ENCODE measurements around the gene PPP2R2B.

PPP2R2B gene

GRCh38 chr5:146820987-146821386 lies 57.6 kb downstream of the PPP2R2B start:
- ATAC-seq: no peak
- Mint-ChIP-seq H3K27ac (no peak overlapping the region), H3K4me1 (peaks cover 6% of the 10 kb centered on the region), H3K9me3 (no peaks in the 10 kb centered on the region), H3K4me3 (no peak overlapping the region), H3K36me3 (no peaks in the 10 kb centered on the region)
- DNase-seq (ENCODE audit: low spot score in 2 of 2): no peak

- Mint-ChIP-seq H3K9me3 (no peaks in the 10 kb centered on the region), H3K36me3 (no peaks in the 10 kb centered on the region), H3K4me1 (peaks cover 22% of the 10 kb centered on the region), H3K4me3 (no peak overlapping the region), H3K27ac (no peak overlapping the region)
- ATAC-seq: no peak
- no peak for DNase-seq (ENCODE audit: low spot score in 2 of 2)
Observed at GRCh38 chr5:146818822-146819221, 59.7 kb downstream of the PPP2R2B start.

GRCh38 chr5:146817973-146818372 lies 60.6 kb downstream of the PPP2R2B start:
- Mint-ChIP-seq H3K36me3 (no peaks in the 10 kb centered on the region), H3K27ac (no peak overlapping the region), H3K4me1 (peaks cover 30% of the 10 kb centered on the region), H3K4me3 (no peak overlapping the region), H3K9me3 (no peaks in the 10 kb centered on the region)
- ATAC-seq (no peak), DNase-seq (ENCODE audit: low spot score in 2 of 2) (no peak)

GRCh38 chr5:146816775-146817387 lies 61.7 kb downstream of the PPP2R2B start:
- Mint-ChIP-seq H3K9me3 (no peaks in the 10 kb centered on the region), H3K27ac (no peak overlapping the region), H3K36me3 (no peaks in the 10 kb centered on the region), H3K4me3 (no peak overlapping the region), H3K4me1 (peaks cover 30% of the 10 kb centered on the region)
- no peak for DNase-seq (ENCODE audit: low spot score in 2 of 2)
- ATAC-seq: no peak

GRCh38 chr5:146815411-146815810 lies 63.1 kb downstream of the PPP2R2B start:
- Mint-ChIP-seq H3K4me1 (peaks cover 30% of the 10 kb centered on the region), H3K27ac (no peak overlapping the region), H3K36me3 (no peaks in the 10 kb centered on the region), H3K4me3 (no peak overlapping the region), H3K9me3 (no peaks in the 10 kb centered on the region)
- ATAC-seq: no peak
- DNase-seq (ENCODE audit: low spot score in 2 of 2): no peak

- no peaks in the 10 kb centered on the region for H3K9me3 Mint-ChIP-seq
- ATAC-seq (no peak), DNase-seq (ENCODE audit: low spot score in 2 of 2) (no peak)
- peak overlapping the region; percentile 9 for H3K4me3 Mint-ChIP-seq
- H3K4me1 Mint-ChIP-seq: peaks cover 41% of the 10 kb centered on the region
- no peaks in the 10 kb centered on the region for H3K36me3 Mint-ChIP-seq
- no peak overlapping the region for H3K27ac Mint-ChIP-seq
Observed at GRCh38 chr5:146813346-146814157, 65.0 kb downstream of the PPP2R2B start.

- Mint-ChIP-seq H3K4me3 (no peak overlapping the region), H3K4me1 (peaks cover 26% of the 10 kb centered on the region), H3K27ac (no peak overlapping the region), H3K36me3 (no peaks in the 10 kb centered on the region), H3K9me3 (no peaks in the 10 kb centered on the region)
- no peak for ATAC-seq
- no peak for DNase-seq (ENCODE audit: low spot score in 2 of 2)
Observed at GRCh38 chr5:146805081-146805480, 73.5 kb downstream of the PPP2R2B start.

GRCh38 chr5:146802945-146803522 lies 75.5 kb downstream of the PPP2R2B start:
- Mint-ChIP-seq H3K27ac (no peak overlapping the region), H3K9me3 (no peaks in the 10 kb centered on the region), H3K4me1 (peaks cover 38% of the 10 kb centered on the region), H3K36me3 (no peaks in the 10 kb centered on the region), H3K4me3 (no peak overlapping the region)
- no peak for ATAC-seq
- DNase-seq (ENCODE audit: low spot score in 2 of 2): no peak

GRCh38 chr5:146799671-146800070 lies 78.9 kb downstream of the PPP2R2B start:
- peaks cover 66% of the 10 kb centered on the region for H3K4me1 Mint-ChIP-seq
- H3K27ac Mint-ChIP-seq: peak overlapping the region; percentile 21
- DNase-seq (ENCODE audit: low spot score in 2 of 2) (no peak), ATAC-seq (peak; percentile 72)
- no peaks in the 10 kb centered on the region for H3K36me3 Mint-ChIP-seq
- H3K9me3 Mint-ChIP-seq: no peaks in the 10 kb centered on the region
- H3K4me3 Mint-ChIP-seq: peak overlapping the region; percentile 31

GRCh38 chr5:146799231-146799630 lies 79.3 kb downstream of the PPP2R2B start:
- no peaks in the 10 kb centered on the region for H3K9me3 Mint-ChIP-seq
- H3K4me3 Mint-ChIP-seq: peak overlapping the region; percentile 31
- H3K4me1 Mint-ChIP-seq: peaks cover 70% of the 10 kb centered on the region
- no peaks in the 10 kb centered on the region for H3K36me3 Mint-ChIP-seq
- ATAC-seq: peak; percentile 27
- peak overlapping the region; percentile 21 for H3K27ac Mint-ChIP-seq
- no peak for DNase-seq (ENCODE audit: low spot score in 2 of 2)

GRCh38 chr5:146797658-146798057 lies 80.9 kb downstream of the PPP2R2B start:
- H3K9me3 Mint-ChIP-seq: no peaks in the 10 kb centered on the region
- H3K36me3 Mint-ChIP-seq: no peaks in the 10 kb centered on the region
- H3K27ac Mint-ChIP-seq: peak overlapping the region; percentile 68
- no peak overlapping the region for H3K4me3 Mint-ChIP-seq
- ATAC-seq: no peak
- no peak for DNase-seq (ENCODE audit: low spot score in 2 of 2)
- H3K4me1 Mint-ChIP-seq: peaks cover 79% of the 10 kb centered on the region

- DNase-seq (ENCODE audit: low spot score in 2 of 2) (no peak), ATAC-seq (no peak)
- peak overlapping the region; percentile 15 for H3K4me3 Mint-ChIP-seq
- H3K27ac Mint-ChIP-seq: peak overlapping the region; percentile 84
- no peaks in the 10 kb centered on the region for H3K9me3 Mint-ChIP-seq
- H3K4me1 Mint-ChIP-seq: peaks cover 81% of the 10 kb centered on the region
- H3K36me3 Mint-ChIP-seq: no peaks in the 10 kb centered on the region
Observed at GRCh38 chr5:146796911-146797310, 81.6 kb downstream of the PPP2R2B start.

GRCh38 chr5:146796144-146796543 lies 82.4 kb downstream of the PPP2R2B start:
- H3K4me1 Mint-ChIP-seq: peaks cover 79% of the 10 kb centered on the region
- no peaks in the 10 kb centered on the region for H3K36me3 Mint-ChIP-seq
- H3K27ac Mint-ChIP-seq: peak overlapping the region; percentile 84
- no peak for DNase-seq (ENCODE audit: low spot score in 2 of 2)
- no peaks in the 10 kb centered on the region for H3K9me3 Mint-ChIP-seq
- ATAC-seq: peak; percentile 68
- peak overlapping the region; percentile 15 for H3K4me3 Mint-ChIP-seq

- Mint-ChIP-seq H3K4me3 (peak overlapping the region; percentile 30), H3K9me3 (no peaks in the 10 kb centered on the region), H3K4me1 (peaks cover 72% of the 10 kb centered on the region), H3K36me3 (no peaks in the 10 kb centered on the region), H3K27ac (peak overlapping the region; percentile 66)
- ATAC-seq (peak; percentile 88), DNase-seq (ENCODE audit: low spot score in 2 of 2) (no peak)
Observed at GRCh38 chr5:146794326-146795029, 84.1 kb downstream of the PPP2R2B start.

- peak overlapping the region; percentile 30 for H3K4me3 Mint-ChIP-seq
- ATAC-seq: peak; percentile 54
- DNase-seq (ENCODE audit: low spot score in 2 of 2): no peak
- H3K36me3 Mint-ChIP-seq: no peaks in the 10 kb centered on the region
- H3K9me3 Mint-ChIP-seq: no peaks in the 10 kb centered on the region
- peak overlapping the region; percentile 66 for H3K27ac Mint-ChIP-seq
- H3K4me1 Mint-ChIP-seq: peaks cover 71% of the 10 kb centered on the region
Observed at GRCh38 chr5:146793709-146794108, 84.8 kb downstream of the PPP2R2B start.
